ENCODE measurements around the gene RYR3. TPM values are rescaled to one million over a fixed set of nuclear protein-coding genes. Genes with fewer than 3 reads are reported as not detected.

RYR3 gene
- total and polyA plus RNA-seq, 7 donors = 2.5 to 159 (median 24.0) TPM

DNA sequence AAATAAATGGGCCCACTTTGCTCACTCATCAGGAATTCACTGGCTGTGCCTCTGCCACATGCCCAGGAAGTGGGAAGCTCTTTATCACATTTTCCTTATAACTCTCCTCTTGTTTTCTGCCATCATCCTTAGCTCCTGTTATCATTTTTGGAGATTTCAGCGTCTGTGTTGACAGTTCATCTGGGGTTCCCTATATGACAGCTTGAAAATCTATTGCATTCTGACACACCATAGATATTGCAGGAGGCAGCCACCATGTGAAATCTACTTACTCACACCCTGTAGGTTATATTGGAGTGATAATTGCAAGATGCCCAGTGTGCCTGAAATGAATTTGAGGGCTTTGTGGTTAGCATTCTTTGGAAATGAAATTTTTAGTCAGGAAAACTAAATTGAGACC, 132.9 kb downstream of the RYR3 start:
- Histone ChIP-seq H3K27me3 (ENCODE audit: insufficient read depth in 3 of 3, low read length in 2 of 3) (no peaks in the 10 kb centered on the region), H3K4me3 (no peak overlapping the region), H3K9me3 (no peaks in the 10 kb centered on the region), H3K36me3 (ENCODE audit: insufficient read depth in 1 of 2, low read depth in 1 of 2) (no peaks in the 10 kb centered on the region), H3K4me1 (peaks cover 2% of the 10 kb centered on the region), H3K27ac (no peak overlapping the region)
- no peak for ATAC-seq
- intact Hi-C loops (cut with DNase I) = no loop called here
- no peak for DNase-seq
- WGBS, 3 donors = 50 to 71% (median 56%) methylated on average over 1 of the region's 1 CpG
- no peak for TF ChIP-seq CTCF (IDR thresholded peaks at IDR 0.05)

GRCh38 chr15:33445984-33446383, 135.2 kb downstream of the RYR3 start:
- no peaks in the 10 kb centered on the region for H3K9me3 ChIP-seq
- H3K4me1 ChIP-seq = peaks cover 6% of the 10 kb centered on the region
- ATAC-seq = no peak
- no peak for DNase-seq
- H3K4me3 ChIP-seq = no peak overlapping the region
- no peak overlapping the region for H3K27ac ChIP-seq
- intact Hi-C loops (cut with DNase I) = no loop called here
- 70 to 80% (median 80%) methylated on average over 4 of the region's 4 CpGs for WGBS, 3 donors
- no peaks in the 10 kb centered on the region for H3K27me3 ChIP-seq (ENCODE audit: insufficient read depth in 3 of 3, low read length in 2 of 3)
- no peaks in the 10 kb centered on the region for H3K36me3 ChIP-seq (ENCODE audit: insufficient read depth in 1 of 2, low read depth in 1 of 2)
- TF ChIP-seq CTCF (IDR thresholded peaks at IDR 0.05) = no peak

- intact Hi-C loops (cut with DNase I) = no loop called here
- no peak for TF ChIP-seq CTCF (IDR thresholded peaks at IDR 0.05)
- DNase-seq (no peak), ATAC-seq (no peak)
- H3K27ac ChIP-seq = peak overlapping the region; percentile 34
- 36 to 63% (median 46%) methylated on average over 4 of the region's 4 CpGs for WGBS, 3 donors
- H3K27me3 ChIP-seq (ENCODE audit: insufficient read depth in 3 of 3, low read length in 2 of 3) = no peaks in the 10 kb centered on the region
- H3K4me1 ChIP-seq = peaks cover 6% of the 10 kb centered on the region
- H3K36me3 ChIP-seq (ENCODE audit: insufficient read depth in 1 of 2, low read depth in 1 of 2) = no peaks in the 10 kb centered on the region
- no peaks in the 10 kb centered on the region for H3K9me3 ChIP-seq
- H3K4me3 ChIP-seq = no peak overlapping the region
These were observed 137.4 kb downstream of the RYR3 start for GRCh38 chr15:33448151-33448550.

- DNase-seq (peak in 1 of 2 donors; percentile 18), ATAC-seq (peak; percentile 55 to 81 (median 74))
- H3K9me3 ChIP-seq = no peaks in the 10 kb centered on the region
- no peaks in the 10 kb centered on the region for H3K36me3 ChIP-seq (ENCODE audit: insufficient read depth in 1 of 2, low read depth in 1 of 2)
- H3K27me3 ChIP-seq (ENCODE audit: insufficient read depth in 3 of 3, low read length in 2 of 3) = no peaks in the 10 kb centered on the region
- H3K4me1 ChIP-seq = peaks cover 6% of the 10 kb centered on the region
- peak overlapping the region; percentile 34 for H3K27ac ChIP-seq
- intact Hi-C loops (cut with DNase I) = no loop called here
- 53 to 68% (median 61%) methylated on average over 9 of the region's 9 CpGs for WGBS, 3 donors
- TF ChIP-seq CTCF (IDR thresholded peaks at IDR 0.05) = no peak
- H3K4me3 ChIP-seq = no peak overlapping the region
These were observed 138.3 kb downstream of the RYR3 start for GRCh38 chr15:33448961-33449606.

- no peak for ATAC-seq
- no peak overlapping the region for H3K4me3 ChIP-seq
- DNase-seq = no peak
- H3K27ac ChIP-seq = no peak overlapping the region
- no peak for TF ChIP-seq CTCF (IDR thresholded peaks at IDR 0.05)
- H3K9me3 ChIP-seq = no peaks in the 10 kb centered on the region
- H3K4me1 ChIP-seq = peaks cover 6% of the 10 kb centered on the region
- intact Hi-C loops (cut with DNase I) = no loop called here
- WGBS, 3 donors = 38 to 58% (median 53%) methylated on average over 3 of the region's 3 CpGs
- H3K36me3 ChIP-seq (ENCODE audit: insufficient read depth in 1 of 2, low read depth in 1 of 2) = no peaks in the 10 kb centered on the region
- H3K27me3 ChIP-seq (ENCODE audit: insufficient read depth in 3 of 3, low read length in 2 of 3) = peaks cover 0 to 2% (median 0%) of the 10 kb centered on the region in 3 donors
These were observed 139.0 kb downstream of the RYR3 start for GRCh38 chr15:33449810-33450209.

Data from psoas muscle (tissue), 8 donors.